ENCODE data around the gene SERPINH1.

The SERPINH1 gene

GRCh38 chr11:75594211-75594610 lies 32.2 kb downstream of the SERPINH1 start:
- DNase-seq (ENCODE audit: extremely low read depth in 1 of 2, low read depth in 1 of 2): no peak

- no peak for DNase-seq (ENCODE audit: extremely low read depth in 1 of 2, low read depth in 1 of 2)
These were observed 33.4 kb downstream of the SERPINH1 start for GRCh38 chr11:75595429-75595828.

GRCh38 chr11:75596914-75597313 lies 34.9 kb downstream of the SERPINH1 start:
- DNase-seq (ENCODE audit: extremely low read depth in 1 of 2, low read depth in 1 of 2): no peak

- no peak for DNase-seq (ENCODE audit: extremely low read depth in 1 of 2, low read depth in 1 of 2)
These were observed 35.6 kb downstream of the SERPINH1 start for GRCh38 chr11:75597636-75598035.

GRCh38 chr11:75598264-75598663 lies 36.2 kb downstream of the SERPINH1 start:
- DNase-seq (ENCODE audit: extremely low read depth in 1 of 2, low read depth in 1 of 2): no peak

DNA sequence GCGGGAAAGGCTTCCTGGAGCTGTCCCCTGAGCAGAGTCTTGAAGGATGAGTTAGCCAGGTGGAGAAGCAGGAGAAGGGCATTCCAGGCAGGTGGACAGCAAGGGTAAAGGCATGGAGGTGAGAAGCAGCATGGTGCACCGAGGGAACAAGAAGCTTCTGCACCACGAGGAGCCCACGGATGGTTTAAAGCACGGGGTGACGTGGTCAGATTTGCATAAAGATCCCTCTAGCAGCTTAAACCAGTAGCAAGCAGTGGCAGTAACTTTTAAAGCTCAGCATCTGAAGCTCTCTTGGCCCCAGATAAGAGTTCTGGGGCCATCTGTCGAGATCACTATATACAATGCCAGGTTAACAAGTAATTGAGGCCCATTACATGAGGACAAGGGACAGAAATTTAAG lies 36.8 kb downstream of the SERPINH1 start:
- no peak for DNase-seq (ENCODE audit: extremely low read depth in 1 of 2, low read depth in 1 of 2)

DNA sequence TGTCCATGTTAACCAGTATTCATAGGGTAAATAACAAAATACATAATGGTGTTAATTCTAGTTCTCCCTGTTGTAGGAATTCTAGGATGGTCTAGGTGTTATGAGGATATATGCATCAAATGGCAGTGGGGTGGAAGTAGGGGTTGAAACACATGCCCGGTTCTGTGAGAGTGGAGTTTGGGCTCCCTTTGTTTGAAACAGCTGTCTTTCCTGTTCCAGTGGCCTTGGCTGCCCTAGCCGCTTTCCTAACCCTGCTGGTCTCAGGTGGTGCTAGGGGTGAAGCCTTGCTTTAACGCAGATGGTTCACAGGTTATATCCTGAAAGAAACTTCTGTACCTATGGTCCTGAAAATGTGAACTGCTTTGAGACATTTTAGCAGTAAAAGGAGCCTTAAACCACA lies 38.3 kb downstream of the SERPINH1 start:
- DNase-seq (ENCODE audit: extremely low read depth in 1 of 2, low read depth in 1 of 2): no peak

DNA sequence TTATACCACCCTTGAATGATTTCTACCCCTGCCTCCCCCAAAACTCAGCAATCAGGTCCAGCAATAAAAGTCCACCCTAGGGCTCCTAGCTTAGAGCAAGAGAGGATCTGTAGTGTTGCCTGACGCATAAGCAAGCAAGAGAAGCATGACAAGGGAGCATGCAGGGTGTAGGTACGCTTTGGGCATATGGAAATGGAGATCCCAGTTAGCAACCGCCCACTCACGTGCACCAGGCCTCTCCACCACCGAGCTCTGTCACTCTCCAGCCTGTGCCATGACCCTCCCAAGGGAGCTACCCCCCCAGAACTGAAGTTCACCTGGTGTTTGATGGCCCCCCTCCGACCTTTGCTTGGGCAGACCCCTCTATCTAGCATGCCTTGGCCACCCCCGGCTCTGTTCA lies 39.4 kb downstream of the SERPINH1 start:
- DNase-seq (ENCODE audit: extremely low read depth in 1 of 2, low read depth in 1 of 2): no peak

GRCh38 chr11:75602951-75603350 lies 40.9 kb downstream of the SERPINH1 start:
- no peak for DNase-seq (ENCODE audit: extremely low read depth in 1 of 2, low read depth in 1 of 2)

- DNase-seq (ENCODE audit: extremely low read depth in 1 of 2, low read depth in 1 of 2): no peak
These were observed 42.0 kb downstream of the SERPINH1 start for GRCh38 chr11:75603791-75604736.

GRCh38 chr11:75606099-75606498 lies 44.0 kb downstream of the SERPINH1 start:
- DNase-seq (ENCODE audit: extremely low read depth in 1 of 2, low read depth in 1 of 2): no peak

DNA sequence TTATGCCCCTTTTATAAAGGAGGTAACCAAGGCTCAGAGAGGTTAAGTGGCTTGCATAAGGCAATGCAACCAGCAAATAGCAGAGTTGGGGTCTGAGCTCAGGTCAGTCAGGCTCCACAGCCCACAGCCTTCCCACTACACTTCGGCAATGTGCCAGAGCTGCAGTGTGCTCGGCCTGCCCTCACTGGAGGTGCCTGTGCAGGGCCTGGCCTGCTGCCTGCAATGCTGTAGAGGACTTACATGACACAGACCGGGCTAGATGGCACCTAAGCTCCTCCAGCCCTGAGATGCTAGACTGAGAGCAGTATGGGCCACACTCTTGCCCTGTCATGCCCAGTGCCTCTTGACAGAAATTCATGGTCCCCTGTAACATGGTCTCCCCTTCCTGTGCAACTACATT lies 49.8 kb downstream of the SERPINH1 start:
- no peak for DNase-seq (ENCODE audit: extremely low read depth in 1 of 2, low read depth in 1 of 2)

GRCh38 chr11:75615751-75616150 lies 53.7 kb downstream of the SERPINH1 start:
- DNase-seq (ENCODE audit: extremely low read depth in 1 of 2, low read depth in 1 of 2): no peak

DNA sequence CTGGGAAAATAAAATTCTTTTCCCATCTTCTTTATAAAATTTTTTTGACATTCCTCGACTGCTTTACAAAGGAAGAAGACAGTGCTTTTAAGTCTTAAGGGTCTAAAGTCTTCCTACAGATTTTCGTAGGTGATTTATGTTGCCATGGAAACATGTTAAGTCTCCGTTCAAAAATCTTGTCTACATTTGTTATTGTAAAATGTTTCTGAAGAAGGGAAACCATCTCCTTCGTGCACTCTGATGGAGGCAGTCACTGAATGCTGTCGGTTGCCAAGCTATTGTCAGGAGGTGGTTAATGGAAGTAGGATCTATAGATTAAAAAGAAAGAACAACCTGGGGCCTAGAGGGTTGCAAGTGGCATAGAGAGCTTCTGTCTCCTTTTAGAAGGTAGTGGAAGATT lies 54.2 kb downstream of the SERPINH1 start:
- DNase-seq (ENCODE audit: extremely low read depth in 1 of 2, low read depth in 1 of 2): no peak

All from stimulated activated CD8-positive, alpha-beta memory T cell treated with anti-CD3 and anti-CD28 coated beads, Interleukin-7, amount 100 ng/mL, for 48 hours (primary cell).